ENCODE data around the gene COP1. TPM values are rescaled to one million over a fixed set of nuclear protein-coding genes. Genes with fewer than 3 reads are reported as not detected.

The COP1 gene
- total and polyA plus RNA-seq, 12 donors: 17.9 to 55.2 (median 23.6) TPM

GRCh38 chr1:176051902-176052518, 155.1 kb downstream of the COP1 start:
- Histone ChIP-seq H3K27ac (no peak overlapping the region), H3K27me3 (no peaks in the 10 kb centered on the region), H3K36me3 (peaks cover 0 to 22% (median 0%) of the 10 kb centered on the region in 9 donors), H3K4me1 (no peaks in the 10 kb centered on the region), H3K4me3 (no peak overlapping the region), H3K9me3 (no peaks in the 10 kb centered on the region)
- intact Hi-C loops (cut with DNase I): no loop called here
- ATAC-seq (no peak), DNase-seq (no peak)
- 90% methylated on average over 4 of the region's 4 CpGs for WGBS, 2 donors
- no peak for TF ChIP-seq CTCF (IDR thresholded peaks at IDR 0.05)

- no peaks in the 10 kb centered on the region for H3K27me3 ChIP-seq
- DNase-seq (no peak), ATAC-seq (no peak)
- TF ChIP-seq CTCF (IDR thresholded peaks at IDR 0.05): no peak
- WGBS, 2 donors: 70% methylated on average over 3 of the region's 3 CpGs
- no peak overlapping the region for H3K27ac ChIP-seq
- no peaks in the 10 kb centered on the region for H3K4me1 ChIP-seq
- peaks cover 0 to 22% (median 0%) of the 10 kb centered on the region in 9 donors for H3K36me3 ChIP-seq
- H3K9me3 ChIP-seq: no peaks in the 10 kb centered on the region
- H3K4me3 ChIP-seq: no peak overlapping the region
- intact Hi-C loops (cut with DNase I): no loop called here
These were observed 155.7 kb downstream of the COP1 start for GRCh38 chr1:176051402-176051801.

GRCh38 chr1:176049582-176049981, 157.5 kb downstream of the COP1 start:
- no peaks in the 10 kb centered on the region for H3K9me3 ChIP-seq
- ATAC-seq: no peak
- no peak overlapping the region for H3K27ac ChIP-seq
- no peak overlapping the region for H3K4me3 ChIP-seq
- DNase-seq: no peak
- H3K27me3 ChIP-seq: no peaks in the 10 kb centered on the region
- intact Hi-C loops (cut with DNase I): no loop called here
- peaks cover 0 to 28% (median 0%) of the 10 kb centered on the region in 9 donors for H3K36me3 ChIP-seq
- TF ChIP-seq CTCF (IDR thresholded peaks at IDR 0.05): no peak
- no peaks in the 10 kb centered on the region for H3K4me1 ChIP-seq

GRCh38 chr1:176046926-176047325, 160.2 kb downstream of the COP1 start:
- H3K36me3 ChIP-seq: peaks cover 0 to 47% (median 6%) of the 10 kb centered on the region in 9 donors
- intact Hi-C loops (cut with DNase I): no loop called here
- no peaks in the 10 kb centered on the region for H3K27me3 ChIP-seq
- no peak for TF ChIP-seq CTCF (IDR thresholded peaks at IDR 0.05)
- H3K4me3 ChIP-seq: no peak overlapping the region
- H3K27ac ChIP-seq: no peak overlapping the region
- H3K9me3 ChIP-seq: no peaks in the 10 kb centered on the region
- no peak for DNase-seq
- WGBS, 2 donors: 96 to 98% methylated on average over 3 of the region's 3 CpGs
- no peaks in the 10 kb centered on the region for H3K4me1 ChIP-seq
- ATAC-seq: no peak

All from heart right ventricle (tissue), 16 donors.